GM12864 (cell line): ENCODE results near the gene TMEM176B.

ENCODE experiments used
- DNase-seq: peaks from one replicate; pipeline ENCODE4 v3.0.0-alpha.2; 2011; ENCODE audit warnings: low read depth
- H3K4me3 ChIP-seq: 2 replicates; pipeline ENCODE4 v1.5.1; 2011; ENCODE audit warnings: mild to moderate bottlenecking, low read depth, low read length, control low read depth
- CTCF ChIP-seq: IDR thresholded peaks from 2 replicates; pipeline ENCODE4 v1.5.1; 2011; ENCODE audit warnings: low read depth, mild to moderate bottlenecking, moderate library complexity, low read length, control low read depth, inconsistent platforms; ENCODE audit errors: missing control alignments

Gene TMEM176B

GRCh38 chr7:150742286-150742968, 57.7 kb downstream of the TMEM176B start:
- TF ChIP-seq CTCF: no peak
- H3K4me3 ChIP-seq: no peak overlapping the region
- no peak for DNase-seq
